Measurements from ENCODE around the gene WDR72.

Gene WDR72

DNA sequence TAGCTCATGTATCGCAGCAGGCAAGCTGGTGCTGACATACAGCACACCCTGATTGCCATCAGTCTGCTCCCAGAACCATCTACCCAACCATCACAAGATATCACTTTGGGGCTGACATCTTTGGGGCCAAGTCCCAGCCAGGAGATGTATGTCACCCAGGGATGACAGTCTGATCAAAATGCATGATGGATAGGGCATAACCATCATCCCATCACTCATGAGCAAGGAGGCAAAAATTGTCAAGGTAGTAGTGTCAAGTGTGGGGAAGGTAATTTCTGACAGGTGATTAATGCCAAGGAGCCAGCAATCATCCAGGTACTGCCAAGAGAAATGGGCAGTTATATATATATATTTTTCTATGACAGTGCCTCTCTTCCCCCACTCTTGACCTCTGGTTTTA lies 277.4 kb downstream of the WDR72 start:
- no peak overlapping the region for H3K4me3 ChIP-seq (ENCODE audit: low read length)
- TF ChIP-seq, protein P1, sequence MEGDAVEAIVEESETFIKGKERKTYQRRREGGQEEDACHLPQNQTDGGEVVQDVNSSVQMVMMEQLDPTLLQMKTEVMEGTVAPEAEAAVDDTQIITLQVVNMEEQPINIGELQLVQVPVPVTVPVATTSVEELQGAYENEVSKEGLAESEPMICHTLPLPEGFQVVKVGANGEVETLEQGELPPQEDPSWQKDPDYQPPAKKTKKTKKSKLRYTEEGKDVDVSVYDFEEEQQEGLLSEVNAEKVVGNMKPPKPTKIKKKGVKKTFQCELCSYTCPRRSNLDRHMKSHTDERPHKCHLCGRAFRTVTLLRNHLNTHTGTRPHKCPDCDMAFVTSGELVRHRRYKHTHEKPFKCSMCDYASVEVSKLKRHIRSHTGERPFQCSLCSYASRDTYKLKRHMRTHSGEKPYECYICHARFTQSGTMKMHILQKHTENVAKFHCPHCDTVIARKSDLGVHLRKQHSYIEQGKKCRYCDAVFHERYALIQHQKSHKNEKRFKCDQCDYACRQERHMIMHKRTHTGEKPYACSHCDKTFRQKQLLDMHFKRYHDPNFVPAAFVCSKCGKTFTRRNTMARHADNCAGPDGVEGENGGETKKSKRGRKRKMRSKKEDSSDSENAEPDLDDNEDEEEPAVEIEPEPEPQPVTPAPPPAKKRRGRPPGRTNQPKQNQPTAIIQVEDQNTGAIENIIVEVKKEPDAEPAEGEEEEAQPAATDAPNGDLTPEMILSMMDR (conservative IDR thresholded peaks at IDR 0.05; ENCODE audit: low read length) = no peak
- DNase-seq (ENCODE audit: low read depth) = no peak

DNA sequence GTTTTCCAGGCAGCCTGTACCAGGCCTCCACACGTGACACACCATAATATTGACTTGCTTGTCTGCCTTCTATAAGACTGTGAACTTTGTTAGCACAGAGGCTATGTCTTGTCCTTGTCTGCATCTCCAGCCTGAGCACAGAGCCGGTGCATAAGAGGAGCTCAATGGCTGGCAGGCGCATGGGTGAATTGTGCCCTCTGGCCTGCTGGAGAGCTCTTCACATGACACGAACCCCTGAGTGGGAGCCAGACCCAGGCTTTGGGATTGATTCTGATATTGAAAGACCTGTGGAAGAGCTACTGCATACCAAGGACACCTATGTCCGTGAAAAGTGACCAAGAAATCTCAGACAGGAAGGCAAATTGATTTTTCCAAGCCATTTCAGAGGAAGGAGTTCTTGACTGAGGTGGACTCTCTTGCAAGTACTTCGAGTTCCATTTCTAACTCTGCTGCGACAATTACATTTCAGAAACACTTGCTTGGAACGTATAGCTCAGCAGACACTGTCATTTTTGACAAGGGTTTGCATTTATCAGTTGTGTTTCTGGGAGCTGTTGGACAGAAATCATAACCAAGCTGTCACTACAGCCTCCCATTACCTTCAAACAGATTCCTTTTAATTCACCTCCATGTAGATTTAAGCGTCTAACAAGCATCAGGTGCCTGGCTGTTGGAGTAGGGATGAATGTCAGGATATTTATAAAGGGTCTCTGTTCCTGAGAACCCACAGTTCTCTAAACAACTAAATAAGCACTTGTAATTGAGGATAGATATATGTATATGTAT lies 281.3 kb downstream of the WDR72 start:
- no peak for DNase-seq (ENCODE audit: low read depth)
- TF ChIP-seq, protein P1 (conservative IDR thresholded peaks at IDR 0.05; ENCODE audit: low read length) = no peak
- H3K4me3 ChIP-seq (ENCODE audit: low read length) = no peak overlapping the region

DNA sequence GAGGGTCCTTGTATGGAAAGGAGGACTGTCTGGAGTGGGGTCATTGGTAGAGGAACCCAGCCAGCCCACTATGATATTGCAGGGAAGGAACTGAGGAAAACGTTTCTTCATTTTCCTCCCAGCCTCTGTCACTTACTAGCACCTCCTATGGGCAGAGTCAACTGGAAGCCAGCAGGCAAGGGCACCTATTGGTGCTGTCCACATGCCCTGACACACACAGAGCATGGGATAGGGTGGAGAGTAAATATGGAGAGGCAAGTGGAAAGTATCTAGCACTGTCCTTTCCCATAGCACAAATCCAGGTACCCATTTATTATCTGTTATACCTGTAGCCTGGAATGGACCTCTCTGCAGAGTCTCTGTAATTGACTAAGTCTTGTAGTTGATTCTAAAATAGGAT lies 285.6 kb downstream of the WDR72 start:
- no peak overlapping the region for H3K4me3 ChIP-seq (ENCODE audit: low read length)
- TF ChIP-seq, protein P1 (conservative IDR thresholded peaks at IDR 0.05; ENCODE audit: low read length) = no peak

DNA sequence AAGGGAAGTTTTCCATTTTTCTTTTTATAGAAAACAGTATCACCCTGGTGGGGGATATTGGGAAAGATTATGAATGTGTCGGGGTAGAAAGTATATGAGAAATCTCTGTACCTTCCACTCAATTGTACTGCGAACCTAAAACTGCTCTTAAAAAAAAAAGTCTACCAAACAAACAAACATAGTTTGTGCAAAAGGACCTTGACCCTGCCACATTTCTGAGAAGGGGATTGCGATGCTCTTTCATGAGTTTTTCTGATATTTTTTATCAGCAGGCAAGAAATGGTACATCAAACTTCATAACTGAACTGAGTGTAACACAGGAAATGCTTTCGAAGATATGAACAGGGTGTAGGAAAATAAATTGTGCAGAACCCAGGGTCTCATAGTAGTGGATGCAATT lies 286.0 kb downstream of the WDR72 start:
- TF ChIP-seq, protein P1 (conservative IDR thresholded peaks at IDR 0.05; ENCODE audit: low read length) = no peak
- H3K4me3 ChIP-seq (ENCODE audit: low read length) = no peak overlapping the region
- DNase-seq (ENCODE audit: low read depth) = no peak

More for the DNA sequence above, 285.6 kb downstream of the WDR72 start:
- no peak for DNase-seq (ENCODE audit: low read depth)

DNA sequence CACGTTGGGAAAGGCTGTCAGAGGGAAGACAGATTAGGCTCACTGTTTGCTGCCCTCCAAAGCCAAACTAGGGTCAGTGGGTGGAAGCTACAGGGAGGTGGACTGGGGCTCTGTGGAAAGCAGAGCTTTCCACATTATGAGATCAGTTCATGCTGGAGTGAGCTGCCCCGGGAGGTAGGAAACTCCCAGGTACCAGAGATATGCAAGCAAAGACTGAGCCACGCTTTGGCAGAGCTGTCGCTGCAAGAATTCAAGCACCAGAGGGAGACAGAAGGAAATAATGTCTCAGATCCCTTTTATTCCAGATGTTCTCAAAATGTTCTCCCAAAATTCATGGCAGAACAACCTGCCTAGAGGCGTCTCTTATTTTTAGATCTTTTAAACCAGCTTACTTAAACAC lies 286.6 kb downstream of the WDR72 start:
- no peak for DNase-seq (ENCODE audit: low read depth)
- no peak overlapping the region for H3K4me3 ChIP-seq (ENCODE audit: low read length)
- TF ChIP-seq, protein P1 (conservative IDR thresholded peaks at IDR 0.05; ENCODE audit: low read length) = no peak

DNA sequence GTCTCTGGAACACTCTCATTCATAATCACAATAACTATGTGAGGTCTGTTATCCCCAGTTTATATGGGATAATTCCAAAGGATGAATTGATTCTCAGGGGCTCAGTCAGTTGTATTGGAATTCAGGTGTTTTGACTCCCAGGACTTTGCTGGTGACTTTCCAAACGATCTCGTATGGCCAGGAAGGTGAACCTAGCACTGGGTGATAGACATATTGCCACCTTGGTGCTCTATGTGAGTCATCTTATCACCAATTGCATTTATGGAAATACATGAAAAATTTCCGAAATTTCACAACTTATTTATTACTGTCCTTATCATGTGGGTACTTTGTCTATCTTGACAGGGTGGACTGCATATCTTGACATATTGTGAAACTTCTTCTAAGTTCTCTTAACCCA lies 287.3 kb downstream of the WDR72 start:
- TF ChIP-seq, protein P1 (conservative IDR thresholded peaks at IDR 0.05; ENCODE audit: low read length) = no peak
- H3K4me3 ChIP-seq (ENCODE audit: low read length) = no peak overlapping the region
- DNase-seq (ENCODE audit: low read depth) = no peak

DNA sequence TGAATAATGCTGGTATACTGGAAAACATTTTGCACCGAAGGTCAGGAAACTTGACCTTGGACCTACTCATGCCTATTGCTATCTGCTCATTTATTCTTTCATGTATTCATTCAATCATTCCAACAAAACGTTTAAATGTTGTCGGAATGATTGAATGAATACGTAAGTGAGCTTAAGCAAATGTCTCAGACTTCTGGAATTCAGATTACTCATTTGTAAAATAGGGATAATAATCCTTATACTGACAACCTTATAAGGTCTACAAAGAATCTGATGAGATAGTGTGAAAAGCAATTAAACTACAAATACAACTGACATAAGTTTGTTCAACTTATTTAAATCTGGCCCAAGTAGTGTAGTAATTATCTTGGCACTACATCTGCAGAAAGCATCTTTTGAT lies 288.7 kb downstream of the WDR72 start:
- TF ChIP-seq, protein P1 (conservative IDR thresholded peaks at IDR 0.05; ENCODE audit: low read length) = no peak

More for the DNA sequence above, 288.7 kb downstream of the WDR72 start:
- DNase-seq (ENCODE audit: low read depth) = no peak
- H3K4me3 ChIP-seq (ENCODE audit: low read length) = no peak overlapping the region

Data from AG10803 (cell line).